Activated CD4-positive, alpha-beta memory T cell treated with anti-CD3 and anti-CD28 coated beads for 36 hours (primary cell): ENCODE results near the gene MGME1. TPM values are rescaled to one million over a fixed set of nuclear protein-coding genes. Genes with fewer than 3 reads are reported as not detected.

Experiments
- CTCF ChIA-PET: fragments of 350-600 bp; sonication (Branson Sonifier 250); formaldehyde crosslinking; loops from one replicate; lab custom pipeline; 2021; ENCODE audit warnings: antibody characterized with exemption, inconsistent platforms; lab: Charles Lee
- POLR2A ChIA-PET: fragments of 350-600 bp; sonication (Branson Sonifier 250); formaldehyde crosslinking; loops from one replicate; lab custom pipeline; 2021; ENCODE audit warnings: antibody characterized with exemption; lab: Charles Lee
- DNase-seq: peaks from one replicate; pipeline ENCODE4 v3.0.0-alpha.2; 2020
- H3K27ac Mint-ChIP-seq: one replicate; pipeline ENCODE4 v1.8.0; 2021; ENCODE audit warnings: mixed read lengths
- H3K27me3 Mint-ChIP-seq: one replicate; pipeline ENCODE4 v1.8.0; 2021; ENCODE audit warnings: mixed read lengths
- H3K36me3 Mint-ChIP-seq: one replicate; pipeline ENCODE4 v1.8.0; 2021; ENCODE audit warnings: mixed read lengths
- H3K4me1 Mint-ChIP-seq: one replicate; pipeline ENCODE4 v1.8.0; 2021; ENCODE audit warnings: low read depth, mixed read lengths
- H3K4me3 Mint-ChIP-seq: one replicate; pipeline ENCODE4 v1.8.0; 2021; ENCODE audit warnings: mild to moderate bottlenecking, mixed read lengths
- H3K9me3 Mint-ChIP-seq: one replicate; pipeline ENCODE4 v1.8.0; 2021; ENCODE audit warnings: mixed read lengths
- intact Hi-C: fragments of 100-400 bp; cut with micrococcal nuclease; formaldehyde crosslinking; loops from one replicate; pipeline ENCODE4 v1.15.1; 2023
- total RNA-seq, 2 experiments: library from RNA; stranded (reverse); gene quantifications; one replicate each; pipeline ENCODE4 v1.2.3, GENCODE V29; 2021

MGME1 gene
- total RNA-seq, 2 experiments from 2014 or later, result 31.0 to 34.7 TPM

DNA sequence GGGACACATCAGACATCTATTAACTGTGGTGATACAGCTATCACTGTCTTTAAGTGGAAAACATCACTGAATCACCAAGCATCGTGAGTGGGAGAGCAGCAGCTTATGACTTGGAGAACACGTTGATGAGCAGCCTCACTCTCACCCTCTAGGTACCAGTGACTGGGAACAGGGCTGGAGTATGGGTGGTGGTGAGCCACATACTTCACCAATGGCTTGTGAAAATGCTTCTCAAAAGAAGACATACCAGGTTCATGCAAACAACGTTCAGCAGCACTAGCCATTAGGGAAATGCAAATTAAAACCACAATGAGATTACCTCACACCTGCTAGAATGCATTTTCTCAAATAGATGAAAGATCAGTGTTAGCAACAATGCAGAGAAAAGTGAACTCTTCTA lies 25.5 kb upstream of the MGME1 start:
- H3K36me3 Mint-ChIP-seq, result peaks cover 67% of the 10 kb centered on the region
- ChIA-PET CTCF (interaction anchor here (2.2 kb wide), 1 partner anchor 438 kb away, joined by 6 read pairs; no protein-coding TSS in a partner anchor), POLR2A (no interaction called here)
- peak overlapping the region; percentile 60 for H3K27ac Mint-ChIP-seq
- no peak for DNase-seq
- no peak overlapping the region for H3K4me3 Mint-ChIP-seq
- H3K27me3 Mint-ChIP-seq, result no peaks in the 10 kb centered on the region
- peaks cover 23% of the 10 kb centered on the region for H3K4me1 Mint-ChIP-seq
- no peaks in the 10 kb centered on the region for H3K9me3 Mint-ChIP-seq
- intact Hi-C loops, result no loop called here

DNA sequence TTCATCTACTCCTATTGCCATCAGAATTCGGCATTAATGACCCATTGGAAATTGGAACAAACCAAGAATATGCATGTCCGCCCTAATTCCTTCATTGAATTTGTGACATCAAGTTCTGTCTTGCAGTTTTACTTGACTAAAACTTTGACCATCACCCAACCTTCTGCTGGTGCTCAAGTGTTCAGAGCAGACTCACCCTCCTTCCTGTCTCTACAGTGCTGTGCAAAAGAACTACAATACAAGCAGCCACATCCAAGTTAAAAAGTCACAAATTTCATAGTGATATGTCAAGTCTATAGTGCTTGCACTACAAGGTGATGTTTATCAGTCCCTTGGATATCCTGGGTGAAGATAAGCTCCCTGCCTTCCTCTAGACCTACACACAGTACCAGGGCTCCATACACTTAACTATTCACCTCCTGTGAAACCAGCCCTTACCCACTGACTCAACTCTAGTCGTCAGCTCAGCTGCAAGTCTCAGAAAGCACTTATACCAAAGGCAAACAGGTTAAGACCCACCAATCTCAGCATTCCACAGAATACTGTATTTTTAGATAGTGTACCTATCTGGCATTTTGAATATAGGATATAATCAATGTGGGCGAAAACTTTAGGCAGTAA lies 23.9 kb upstream of the MGME1 start:
- Mint-ChIP-seq H3K27me3 (no peaks in the 10 kb centered on the region), H3K4me3 (no peak overlapping the region), H3K36me3 (peaks cover 83% of the 10 kb centered on the region), H3K4me1 (peaks cover 14% of the 10 kb centered on the region), H3K27ac (peak overlapping the region; percentile 7), H3K9me3 (no peaks in the 10 kb centered on the region)
- no peak for DNase-seq
- ChIA-PET POLR2A (no interaction called here), CTCF (interaction anchor here (0.7 kb wide), 2 partner anchors 75 to 1827 kb away, joined by 3 read pairs; no protein-coding TSS in a partner anchor)
- intact Hi-C loops, result no loop called here

DNA sequence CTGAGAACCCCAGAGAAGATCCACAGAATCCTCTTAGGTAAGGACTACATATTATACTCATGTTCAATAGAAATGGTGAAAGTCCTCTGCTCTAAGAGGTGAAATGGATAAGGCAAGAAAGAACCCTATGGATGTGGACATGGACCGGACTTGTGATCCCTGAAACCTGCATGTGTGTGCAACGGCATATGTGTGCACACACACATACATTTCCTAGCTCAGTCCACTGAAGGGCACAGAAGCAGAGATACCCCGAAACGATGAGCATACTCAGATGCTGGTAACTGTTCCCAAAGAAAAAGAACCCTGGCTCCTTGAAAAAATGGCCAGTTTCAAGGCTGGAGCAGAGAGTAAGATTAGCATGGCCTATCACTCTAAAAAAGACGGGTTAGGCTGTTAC lies 22.8 kb upstream of the MGME1 start:
- no peaks in the 10 kb centered on the region for H3K9me3 Mint-ChIP-seq
- DNase-seq, result no peak
- peaks cover 88% of the 10 kb centered on the region for H3K36me3 Mint-ChIP-seq
- intact Hi-C loops, result no loop called here
- H3K4me3 Mint-ChIP-seq, result no peak overlapping the region
- ChIA-PET POLR2A (no interaction called here), CTCF (interaction anchor here (1.1 to 1.6 kb wide), 2 partner anchors 13 to 441 kb away, joined by 3 read pairs; no protein-coding TSS in a partner anchor)
- H3K27me3 Mint-ChIP-seq, result no peaks in the 10 kb centered on the region
- no peak overlapping the region for H3K27ac Mint-ChIP-seq
- H3K4me1 Mint-ChIP-seq, result peaks cover 6% of the 10 kb centered on the region

DNA sequence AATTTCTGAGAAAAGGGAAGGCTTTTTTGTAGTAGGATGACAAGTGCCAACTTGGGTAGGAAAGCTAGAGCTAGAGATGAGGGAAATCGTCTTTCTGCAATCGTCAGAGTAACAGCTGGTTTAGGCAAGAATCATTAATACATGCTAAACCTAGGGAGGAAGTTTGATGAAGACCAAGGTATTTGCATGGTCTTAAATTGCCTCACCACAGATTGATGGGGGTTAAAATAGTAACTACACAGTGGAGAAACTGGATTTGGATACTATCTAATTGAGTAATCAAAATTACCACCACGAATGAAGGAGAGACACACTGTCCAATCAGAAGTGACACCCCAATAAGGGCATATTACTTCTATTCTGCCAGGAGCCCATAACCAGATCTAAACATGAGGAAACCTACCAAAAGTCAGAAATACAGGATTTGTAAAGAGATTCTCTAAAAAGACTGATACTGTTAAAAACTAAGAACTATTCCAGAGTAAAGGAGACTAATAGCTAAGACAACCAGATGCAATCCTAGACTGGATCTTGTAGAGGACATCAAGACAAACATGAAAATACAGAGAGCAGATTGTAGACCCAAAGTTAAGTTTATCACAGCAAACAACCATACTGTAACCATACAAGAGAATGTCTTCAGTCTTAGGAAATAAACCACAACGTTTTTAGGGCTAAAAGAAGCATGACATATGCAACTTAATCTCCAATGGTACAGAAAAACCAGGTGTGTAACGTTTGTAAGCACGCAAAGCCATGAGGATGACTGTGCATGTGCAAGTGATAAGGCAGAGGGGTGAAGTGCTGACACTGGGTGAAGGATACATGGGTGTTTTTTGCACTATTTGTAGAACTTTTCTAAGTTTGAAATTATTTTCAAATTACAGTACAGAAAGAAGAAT lies 22.0 kb upstream of the MGME1 start:
- Mint-ChIP-seq H3K27me3 (no peaks in the 10 kb centered on the region), H3K36me3 (peaks cover 89% of the 10 kb centered on the region), H3K4me1 (peaks cover 6% of the 10 kb centered on the region), H3K27ac (peak overlapping the region; percentile 3), H3K4me3 (no peak overlapping the region), H3K9me3 (no peaks in the 10 kb centered on the region)
- intact Hi-C loops, result no loop called here
- no peak for DNase-seq
- CTCF ChIA-PET, result interaction anchor here (1.1 to 2.9 kb wide), 3 partner anchors 9 to 442 kb away, joined by 3 to 13 read pairs (median 3); no protein-coding TSS in a partner anchor
- POLR2A ChIA-PET, result no interaction called here

DNA sequence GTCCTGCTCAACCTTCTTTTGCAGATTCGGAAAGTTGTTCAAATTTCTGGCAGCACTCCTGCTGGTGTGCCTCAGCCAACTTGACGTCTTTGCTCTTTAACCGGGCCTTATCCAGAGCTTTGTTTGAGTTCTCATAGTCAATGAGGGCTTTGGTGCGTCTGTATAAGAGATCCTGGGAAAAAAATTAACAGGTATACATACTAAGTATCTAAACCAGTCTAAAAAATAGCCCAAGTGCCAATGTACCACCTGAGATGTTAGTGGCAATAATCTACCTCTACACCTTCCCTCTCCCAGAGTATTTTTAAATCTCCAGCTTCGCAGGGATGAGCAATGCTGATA lies 21.4 kb upstream of the MGME1 start:
- H3K9me3 Mint-ChIP-seq, result no peaks in the 10 kb centered on the region
- intact Hi-C loops, result no loop called here

DNA sequence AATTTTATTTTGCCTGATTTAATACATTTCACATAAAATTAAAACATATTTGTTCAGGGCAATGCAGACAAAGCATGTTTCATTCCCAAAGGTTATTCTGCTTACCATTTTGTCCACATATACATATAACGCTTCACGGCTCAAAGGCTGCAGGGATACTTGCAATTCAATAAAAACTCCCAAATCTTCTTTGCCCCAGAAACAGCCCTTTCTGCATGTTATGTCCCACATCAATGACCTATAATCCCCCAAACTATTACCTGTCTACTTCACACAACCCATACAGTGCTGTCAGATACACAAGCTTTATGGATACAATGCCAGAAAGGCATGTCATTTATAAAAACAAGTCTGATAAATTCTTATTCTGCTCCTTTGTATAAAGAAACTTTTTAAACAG lies 20.4 kb upstream of the MGME1 start:
- ChIA-PET CTCF (interaction anchor here (1.0 to 2.9 kb wide), 2 partner anchors 10 to 443 kb away, joined by 3 to 13 read pairs; no protein-coding TSS in a partner anchor), POLR2A (no interaction called here)
- no peak overlapping the region for H3K27ac Mint-ChIP-seq
- peaks cover 91% of the 10 kb centered on the region for H3K36me3 Mint-ChIP-seq
- H3K9me3 Mint-ChIP-seq, result no peaks in the 10 kb centered on the region
- DNase-seq, result no peak
- no peak overlapping the region for H3K4me3 Mint-ChIP-seq
- H3K27me3 Mint-ChIP-seq, result no peaks in the 10 kb centered on the region
- peaks cover 6% of the 10 kb centered on the region for H3K4me1 Mint-ChIP-seq
- intact Hi-C loops, result no loop called here

More for the DNA sequence above, 21.4 kb upstream of the MGME1 start:
- ChIA-PET POLR2A (no interaction called here), CTCF (interaction anchor here (0.7 to 2.9 kb wide), 4 partner anchors 9 to 442 kb away, joined by 3 to 13 read pairs (median 4); no protein-coding TSS in a partner anchor)
- H3K27me3 Mint-ChIP-seq, result no peaks in the 10 kb centered on the region
- peaks cover 5% of the 10 kb centered on the region for H3K4me1 Mint-ChIP-seq
- peaks cover 90% of the 10 kb centered on the region for H3K36me3 Mint-ChIP-seq
- no peak for DNase-seq
- H3K27ac Mint-ChIP-seq, result peak overlapping the region; percentile 13
- no peak overlapping the region for H3K4me3 Mint-ChIP-seq

DNA sequence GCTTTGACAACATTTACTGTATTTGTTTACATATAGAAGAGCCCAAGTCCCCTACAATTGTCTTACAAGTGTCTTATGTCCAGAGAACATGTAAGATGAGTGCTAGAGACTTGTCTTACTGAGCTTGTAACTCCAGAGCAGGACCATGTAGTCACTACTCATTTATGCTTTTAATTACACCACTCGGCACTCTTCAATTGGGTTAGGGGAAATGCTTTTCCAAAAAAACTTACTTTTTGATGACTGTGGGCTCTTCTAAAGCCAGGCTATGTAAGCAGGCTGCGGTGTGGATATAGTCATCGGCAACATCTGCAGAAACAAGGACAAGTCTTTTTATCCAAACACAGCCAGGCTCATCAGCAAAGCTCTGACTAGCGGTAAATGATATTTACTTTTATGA lies 18.9 kb upstream of the MGME1 start:
- Mint-ChIP-seq H3K36me3 (peaks cover 95% of the 10 kb centered on the region), H3K9me3 (no peaks in the 10 kb centered on the region), H3K27me3 (no peaks in the 10 kb centered on the region), H3K27ac (no peak overlapping the region), H3K4me3 (no peak overlapping the region), H3K4me1 (peaks cover 12% of the 10 kb centered on the region)
- no peak for DNase-seq
- CTCF ChIA-PET, result no interaction called here
- intact Hi-C loops, result no loop called here
- POLR2A ChIA-PET, result interaction anchor here (0.8 kb wide), 1 partner anchor 10 kb away, joined by 3 read pairs; no protein-coding TSS in a partner anchor

DNA sequence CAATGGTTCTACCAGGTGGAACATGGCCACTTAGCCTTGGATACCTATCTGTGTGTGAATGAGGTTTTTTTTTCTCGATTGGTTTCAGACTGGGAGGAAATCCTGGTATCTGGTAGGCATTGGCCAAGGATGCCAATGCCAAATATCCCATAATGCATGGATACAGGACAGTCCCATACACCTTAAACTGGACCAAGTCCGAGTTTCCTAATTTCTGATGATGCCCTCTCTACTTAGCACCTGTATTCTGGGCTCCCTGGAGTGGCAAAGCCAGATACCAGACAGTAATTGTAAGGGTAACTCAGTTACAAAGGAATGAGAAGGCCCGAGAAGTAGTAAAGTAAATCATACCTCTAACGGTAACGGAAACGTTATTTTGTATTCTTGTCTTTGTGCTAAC lies 18.1 kb upstream of the MGME1 start:
- no peak for DNase-seq
- Mint-ChIP-seq H3K9me3 (no peaks in the 10 kb centered on the region), H3K4me3 (no peak overlapping the region), H3K36me3 (peaks cover 94% of the 10 kb centered on the region), H3K27ac (no peak overlapping the region), H3K4me1 (peaks cover 17% of the 10 kb centered on the region), H3K27me3 (no peaks in the 10 kb centered on the region)
- intact Hi-C loops, result no loop called here
- ChIA-PET POLR2A (no interaction called here), CTCF (no interaction called here)

DNA sequence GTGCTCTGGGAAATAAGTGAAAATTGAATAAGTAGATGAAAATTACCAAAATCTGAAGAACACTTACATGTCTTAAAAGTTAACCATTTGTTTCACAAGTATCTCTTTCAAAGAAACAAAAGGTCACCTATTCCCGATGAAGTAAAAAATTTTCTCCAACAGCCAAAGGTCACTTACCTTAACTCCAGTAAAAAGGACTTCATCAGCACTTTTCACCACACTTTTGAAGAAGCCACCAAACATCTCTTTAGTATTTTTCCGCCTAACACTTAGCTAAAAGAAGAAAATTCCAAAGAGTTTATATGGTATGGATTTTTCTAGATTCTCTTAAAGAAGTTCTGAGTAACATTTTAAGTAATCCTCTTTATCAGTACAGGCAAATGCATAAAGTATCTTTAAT lies 17.5 kb upstream of the MGME1 start:
- Mint-ChIP-seq H3K36me3 (peaks cover 92% of the 10 kb centered on the region), H3K9me3 (no peaks in the 10 kb centered on the region), H3K27ac (no peak overlapping the region), H3K4me3 (no peak overlapping the region), H3K4me1 (peaks cover 23% of the 10 kb centered on the region), H3K27me3 (no peaks in the 10 kb centered on the region)
- intact Hi-C loops, result no loop called here
- ChIA-PET CTCF (no interaction called here), POLR2A (no interaction called here)
- DNase-seq, result no peak

DNA sequence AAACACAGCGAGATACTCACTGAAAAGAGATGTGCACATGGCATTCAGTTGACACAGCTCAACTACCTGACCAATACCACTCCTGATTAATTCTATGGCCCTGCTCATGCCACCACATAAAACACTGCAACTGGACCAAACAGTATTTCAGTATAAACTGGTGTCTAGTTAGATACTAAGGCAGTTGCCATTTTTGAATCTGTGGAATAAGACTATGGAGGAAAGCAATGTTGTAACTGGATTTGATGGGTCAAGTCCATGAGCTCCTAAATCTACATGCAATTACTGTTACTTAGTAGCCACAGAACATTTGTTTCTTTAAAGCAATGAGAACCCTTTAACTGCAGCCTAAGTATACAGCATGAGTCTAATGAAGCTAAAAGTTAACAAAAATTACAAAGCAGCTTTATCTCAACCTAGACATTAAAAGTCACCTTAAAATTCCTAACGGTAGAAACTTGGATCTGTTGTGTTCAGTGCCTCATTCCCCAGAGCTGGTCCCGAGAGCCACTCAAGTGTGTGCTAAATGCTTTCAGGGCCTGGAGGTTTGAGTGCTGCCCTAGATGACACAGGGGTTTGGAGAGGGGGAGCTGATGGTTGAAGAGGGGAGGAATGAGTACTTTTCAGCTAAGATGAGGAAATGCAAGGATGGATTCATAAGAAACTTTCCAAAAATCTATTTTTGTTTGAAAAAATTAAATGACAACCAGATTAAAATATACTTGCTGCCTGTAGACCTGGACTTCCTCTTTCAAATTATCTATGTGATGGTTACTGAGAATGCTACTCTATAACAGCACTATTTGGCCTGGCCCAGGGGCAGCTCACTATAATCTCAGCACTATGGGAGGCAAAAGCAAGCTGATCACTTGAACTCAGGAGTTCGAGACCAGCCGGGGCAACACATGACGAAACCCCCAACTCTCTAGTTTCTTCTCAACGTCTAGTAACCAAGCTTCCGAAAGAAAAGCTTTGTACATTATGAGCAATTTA lies 15.8 kb upstream of the MGME1 start:
- intact Hi-C loops, result no loop called here
- Mint-ChIP-seq H3K36me3 (peaks cover 84% of the 10 kb centered on the region), H3K27ac (peak overlapping the region; percentile 21), H3K4me1 (peaks cover 33% of the 10 kb centered on the region), H3K4me3 (no peak overlapping the region), H3K27me3 (no peaks in the 10 kb centered on the region), H3K9me3 (no peaks in the 10 kb centered on the region)
- CTCF ChIA-PET, result interaction anchor here (0.6 to 1.3 kb wide), 2 partner anchors 14 to 271 kb away, joined by 4 to 6 read pairs; partner anchors contain the start of gene RRBP1
- POLR2A ChIA-PET, result interaction anchor here (0.6 to 1.3 kb wide), 2 partner anchors 16 to 67 kb away, joined by 3 read pairs; partner anchors contain the start of genes MGME1 and SNX5
- no peak for DNase-seq

DNA sequence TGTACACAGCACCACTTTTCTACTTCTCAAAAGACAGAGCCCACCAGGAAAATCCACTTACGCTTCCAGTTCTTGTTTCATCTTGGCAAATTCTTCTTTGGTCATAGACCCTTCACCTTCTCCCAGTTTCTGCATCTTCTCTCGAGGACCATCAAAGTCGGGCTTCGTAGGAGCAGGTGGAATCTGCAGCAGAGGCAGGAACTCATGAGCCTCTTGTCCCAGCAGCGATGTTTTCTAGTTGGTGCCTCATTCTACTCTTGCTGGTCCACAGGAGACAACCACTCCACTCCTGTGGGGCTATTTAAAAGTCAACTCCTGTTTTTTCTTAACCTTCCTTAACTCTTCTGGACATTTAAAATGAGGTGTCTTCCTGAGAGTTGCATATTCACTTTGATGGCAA lies 14.9 kb upstream of the MGME1 start:
- peaks cover 78% of the 10 kb centered on the region for H3K36me3 Mint-ChIP-seq
- intact Hi-C loops, result no loop called here
- H3K4me1 Mint-ChIP-seq, result peaks cover 42% of the 10 kb centered on the region
- no peak for DNase-seq
- no peaks in the 10 kb centered on the region for H3K9me3 Mint-ChIP-seq
- POLR2A ChIA-PET, result interaction anchor here (0.6 kb wide), 1 partner anchor 66 kb away, joined by 3 read pairs; no protein-coding TSS in a partner anchor
- CTCF ChIA-PET, result no interaction called here
- no peak overlapping the region for H3K27ac Mint-ChIP-seq
- H3K27me3 Mint-ChIP-seq, result no peaks in the 10 kb centered on the region
- H3K4me3 Mint-ChIP-seq, result no peak overlapping the region
